IMR-90 (cell line): ENCODE measurements around the gene SLC6A2. TPM values are rescaled to one million over a fixed set of nuclear protein-coding genes. Genes with fewer than 3 reads are reported as not detected.

Experiments used
- ATAC-seq: fragments of 200-7000 bp; cut with Tn5 transposase; 2 replicates; pipeline ENCODE4 v1.9.1; 2020; ENCODE audit warnings: low read depth, mild to moderate bottlenecking, moderate library complexity
- BruUV-seq: library from RNA; stranded (reverse); fragments of 400-500 nt; replicated peaks from 2 replicates; lab custom pipeline; 2021; lab: Mats Ljungman, UMichigan
- CTCF ChIA-PET: fragments of 300-600 bp; formaldehyde crosslinking; extraction: SDS; loops from one replicate; lab custom pipeline; 2021; ENCODE audit warnings: antibody characterized with exemption; lab: Yijun Ruan, JAX
- POLR2A ChIA-PET: fragments of 300-600 bp; sonication (Branson Sonifier 250); formaldehyde crosslinking; loops from one replicate; lab custom pipeline; 2022; ENCODE audit warnings: antibody characterized with exemption; ENCODE audit not compliant: unreplicated experiment; lab: Charles Lee
- DNase-seq: peaks from one replicate; pipeline ENCODE4 v3.0.0; 2013
- H2AFZ ChIP-seq: replicated peaks from 2 replicates; pipeline ENCODE3; 2013; ENCODE audit warnings: low read length, mild to moderate bottlenecking; ENCODE audit not compliant: poor library complexity
- H2AK5ac ChIP-seq: 2 replicates; pipeline ENCODE4 v1.6.1; 2013; ENCODE audit warnings: low read depth, low read length, inconsistent platforms
- H2AK9ac ChIP-seq: replicated peaks from 2 replicates; pipeline ENCODE3; 2013; ENCODE audit warnings: mild to moderate bottlenecking, low read depth, low read length, moderate library complexity; ENCODE audit not compliant: poor library complexity
- H2BK120ac ChIP-seq: 2 replicates; pipeline ENCODE4 v1.6.1; 2013; ENCODE audit warnings: low read depth, low read length, inconsistent platforms
- H2BK15ac ChIP-seq: 3 replicates; pipeline ENCODE4 v1.6.1; 2013; ENCODE audit warnings: low read depth, low read length, inconsistent platforms
- H2BK20ac ChIP-seq: 2 replicates; pipeline ENCODE4 v1.6.1; 2013; ENCODE audit warnings: low read depth, mild to moderate bottlenecking, inconsistent platforms, low read length, moderate library complexity
- H2BK5ac ChIP-seq: 2 replicates; pipeline ENCODE4 v1.6.1; 2013; ENCODE audit warnings: mild to moderate bottlenecking, low read depth, low read length, inconsistent platforms; ENCODE audit not compliant: poor library complexity, severe bottlenecking
- H3K14ac ChIP-seq: replicated peaks from 2 replicates; pipeline ENCODE4 v1.6.1; 2013; ENCODE audit warnings: low read depth, low read length, inconsistent platforms
- H3K18ac ChIP-seq: 2 replicates; pipeline ENCODE4 v1.6.1; 2013; ENCODE audit warnings: low read depth, low read length, control low read depth
- H3K23ac ChIP-seq: 2 replicates; pipeline ENCODE4 v1.6.1; 2013; ENCODE audit warnings: low read depth, low read length, inconsistent platforms
- H3K27ac ChIP-seq: 2 replicates; pipeline ENCODE4 v1.5.1; 2013; ENCODE audit warnings: mild to moderate bottlenecking, control low read depth, low read length; ENCODE audit not compliant: insufficient read depth
- H3K27me3 ChIP-seq: 2 replicates; pipeline ENCODE4 v1.6.1; 2013; ENCODE audit warnings: low read length; ENCODE audit not compliant: control insufficient read depth, insufficient read depth
- H3K36me3 ChIP-seq: 2 replicates; pipeline ENCODE4 v1.6.1; 2013; ENCODE audit warnings: low read length, mixed read lengths; ENCODE audit not compliant: control insufficient read depth, insufficient read depth
- H3K4ac ChIP-seq: 2 replicates; pipeline ENCODE4 v1.6.1; 2013; ENCODE audit warnings: low read depth, low read length, inconsistent platforms
- H3K4me1 ChIP-seq: 2 replicates; pipeline ENCODE4 v1.6.1; 2013; ENCODE audit warnings: low read length, mixed read lengths; ENCODE audit not compliant: control insufficient read depth, insufficient read depth
- H3K4me2 ChIP-seq: 2 replicates; pipeline ENCODE4 v1.6.1; 2013; ENCODE audit warnings: low read depth, mild to moderate bottlenecking, control low read depth, low read length, moderate library complexity
- H3K4me3 ChIP-seq: 2 replicates; pipeline ENCODE4 v1.5.1; 2013; ENCODE audit warnings: low read depth, mild to moderate bottlenecking, control low read depth, low read length, moderate library complexity; ENCODE audit not compliant: insufficient read depth
- H3K56ac ChIP-seq: 2 replicates; pipeline ENCODE4 v1.6.1; 2013; ENCODE audit warnings: low read length, inconsistent platforms; ENCODE audit not compliant: insufficient read depth; ENCODE audit errors: extremely low read depth
- H3K79me1 ChIP-seq, 2 experiments: 2 replicates each; pipeline ENCODE4 v1.6.1; 2013; ENCODE audit warnings: low read length in 2 of 2, inconsistent platforms in 1 of 2, low read depth in 1 of 2
- H3K9ac ChIP-seq: 2 replicates; pipeline ENCODE4 v1.6.1; 2013; ENCODE audit warnings: low read depth, low read length, control low read depth
- H3K9me1 ChIP-seq: 2 replicates; pipeline ENCODE4 v1.6.1; 2013; ENCODE audit warnings: low read length, inconsistent platforms; ENCODE audit not compliant: insufficient read depth
- H3K9me3 ChIP-seq: 2 replicates; pipeline ENCODE4 v1.6.1; 2013; ENCODE audit warnings: low read length; ENCODE audit not compliant: control insufficient read depth, insufficient read depth
- H4K20me1 ChIP-seq: 2 replicates; pipeline ENCODE4 v1.6.1; 2013; ENCODE audit warnings: low read length, inconsistent platforms; ENCODE audit not compliant: insufficient read depth
- H4K5ac ChIP-seq: 2 replicates; pipeline ENCODE4 v1.6.1; 2013; ENCODE audit warnings: mild to moderate bottlenecking, low read depth, low read length, control low read depth
- H4K8ac ChIP-seq, 2 experiments: 2 replicates each; pipeline ENCODE4 v1.6.1; 2013; ENCODE audit warnings: low read depth in 2 of 2, low read length in 2 of 2, control low read depth in 1 of 2, inconsistent platforms in 1 of 2
- H4K91ac ChIP-seq: 2 replicates; pipeline ENCODE4 v1.6.1; 2013; ENCODE audit warnings: low read depth, low read length, inconsistent platforms; ENCODE audit not compliant: insufficient read depth
- BHLHE40 ChIP-seq: fragments of 150-350 bp; IDR thresholded peaks from 2 replicates; pipeline ENCODE4 v1.6.1; 2016; ENCODE audit warnings: mild to moderate bottlenecking, low read depth, low read length
- CEBPB ChIP-seq: IDR thresholded peaks from 2 replicates; pipeline ENCODE4 v1.6.1; 2012; ENCODE audit warnings: low read depth, low read length, improper control_type of control experiment
- CTCF ChIP-seq: conservative IDR thresholded peaks from 2 replicates; pipeline ENCODE4 v1.5.1; 2012; ENCODE audit warnings: mild to moderate bottlenecking, low read depth, low read length, improper control_type of control experiment
- ELK1 ChIP-seq: fragments of 150-350 bp; IDR thresholded peaks from 2 replicates; pipeline ENCODE4 v1.6.1; 2016; ENCODE audit warnings: low read depth, mild to moderate bottlenecking, low read length, moderate library complexity, borderline replicate concordance
- FOS ChIP-seq: fragments of 150-350 bp; IDR thresholded peaks from 2 replicates; pipeline ENCODE4 v1.6.1; 2016; ENCODE audit warnings: low read depth, low read length
- MAFK ChIP-seq: IDR thresholded peaks from 2 replicates; pipeline ENCODE4 v1.6.1; 2012; ENCODE audit warnings: low read depth, low read length, improper control_type of control experiment
- MAZ ChIP-seq: IDR thresholded peaks from 2 replicates; pipeline ENCODE4 v1.6.1; 2012; ENCODE audit warnings: low read depth, mild to moderate bottlenecking, low read length, improper control_type of control experiment, moderate library complexity, borderline replicate concordance
- MXI1 ChIP-seq: IDR thresholded peaks from 2 replicates; pipeline ENCODE4 v1.6.1; 2012; ENCODE audit warnings: low read depth, mild to moderate bottlenecking, low read length, moderate library complexity, borderline replicate concordance
- POLR2A ChIP-seq: IDR thresholded peaks from 2 replicates; pipeline ENCODE4 v1.6.1; 2012; ENCODE audit warnings: mild to moderate bottlenecking, low read depth, low read length
- RAD21 ChIP-seq: IDR thresholded peaks from 2 replicates; pipeline ENCODE4 v1.6.1; 2012; ENCODE audit warnings: low read length, improper control_type of control experiment
- RCOR1 ChIP-seq: IDR thresholded peaks from 2 replicates; pipeline ENCODE4 v1.6.1; 2012; ENCODE audit warnings: mild to moderate bottlenecking, low read length, improper control_type of control experiment; ENCODE audit not compliant: insufficient replicate concordance
- RFX5 ChIP-seq: IDR thresholded peaks from 2 replicates; pipeline ENCODE4 v1.8.0; 2012; ENCODE audit warnings: low read depth, mild to moderate bottlenecking, low read length, moderate library complexity
- SMC3 ChIP-seq: fragments of 150-350 bp; IDR thresholded peaks from 2 replicates; pipeline ENCODE4 v1.6.1; 2016; ENCODE audit warnings: low read depth, mild to moderate bottlenecking, antibody characterized with exemption, low read length, moderate library complexity
- USF2 ChIP-seq: fragments of 150-350 bp; IDR thresholded peaks from 2 replicates; pipeline ENCODE4 v1.6.1; 2017; ENCODE audit warnings: mild to moderate bottlenecking, antibody characterized with exemption, low read length, low read depth
- WGBS, 2 experiments: methylation state at CpG; one replicate each; pipeline versions ENCODE4 v1.1.5 to v1.1.7; 2013; ENCODE audit warnings: missing lambda C conversion rate in 2 of 2; ENCODE audit not compliant: insufficient read length in 1 of 2; ENCODE audit errors: extremely low coverage in 2 of 2; 5-methylcytosine and 5-hydroxymethylcytosine counted together
- dilution Hi-C: fragments of 300-500 bp; cut with HindIII; formaldehyde crosslinking; loops from one replicate; pipeline ENCODE4 v1.14.3; 2018; ENCODE audit warnings: low sequenced_read_pairs; ENCODE audit not compliant: unreplicated experiment
- in situ Hi-C: fragments of 300-500 bp; cut with MboI; formaldehyde crosslinking; loops from 3 replicates; pipeline ENCODE4 v1.14.3; 2019; ENCODE audit warnings: low sequenced_read_pairs, inconsistent platforms, mixed read lengths
- intact Hi-C: fragments of 100-400 bp; cut with micrococcal nuclease; formaldehyde crosslinking; loops from 2 replicates; pipeline ENCODE4 v1.10.0; 2022
- polyA plus RNA-seq, 3 experiments: library from polyadenylated mRNA; depleted of rRNA; stranded (reverse); fragments of >200 nt; gene quantifications; 2 replicates each; pipeline ENCODE4 v1.2.3, GENCODE V29; 2012; ENCODE audit warnings: low replicate concordance in 1 of 3
- total RNA-seq: library from RNA; depleted of rRNA; stranded (reverse); fragments of >200 nt; gene quantifications from 2 replicates; pipeline ENCODE4 v1.2.3, GENCODE V29; 2012

Gene SLC6A2
- total and polyA plus RNA-seq, 2 of the 4 experiments (the other 2 are of a cell fraction), result not detected

- no CpG with 5 or more reads among the region's 7 CpGs for WGBS, 2 experiments
- H3K14ac ChIP-seq, result no peak overlapping the region
- no peaks in the 10 kb centered on the region for H3K79me1 ChIP-seq
- no peaks in the 10 kb centered on the region; the same call in 1 of the 2 replicates for H3K9me1 ChIP-seq
- no peak overlapping the region for H2BK20ac ChIP-seq
- no peaks in the 10 kb centered on the region for H4K20me1 ChIP-seq
- H3K4me2 ChIP-seq, result no peak overlapping the region
- dilution Hi-C loops, result no loop called here
- H3K18ac ChIP-seq, result no peak overlapping the region
- no peak overlapping the region for H2AK9ac ChIP-seq
- no peak overlapping the region for H4K91ac ChIP-seq
- H2AFZ ChIP-seq, result no peak overlapping the region
- intact Hi-C loops, result no loop called here
- no peak for DNase-seq
- no peak overlapping the region for H4K8ac ChIP-seq
- no peak overlapping the region for H2AK5ac ChIP-seq
- H3K23ac ChIP-seq, result no peak overlapping the region
- in situ Hi-C loops, result no loop called here
- H3K56ac ChIP-seq, result no peak overlapping the region
- no peak overlapping the region for H2BK15ac ChIP-seq
- H4K5ac ChIP-seq, result no peak overlapping the region
- no peak overlapping the region for H2BK5ac ChIP-seq
- no peak overlapping the region for H3K4ac ChIP-seq
- no peak overlapping the region for H3K27ac ChIP-seq
- no peak overlapping the region for H3K4me3 ChIP-seq
- H3K4me1 ChIP-seq, result no peaks in the 10 kb centered on the region
- no peak for ATAC-seq
- ChIA-PET POLR2A (no interaction called here), CTCF (interaction anchor here (1.2 kb wide), 1 partner anchor 233 kb away, joined by 4 read pairs; no protein-coding TSS in a partner anchor)
- H2BK120ac ChIP-seq, result no peak overlapping the region
- no peak overlapping the region for H3K9ac ChIP-seq
- no peaks in the 10 kb centered on the region for H3K36me3 ChIP-seq
- BruUV-seq, result no TSS peak
- H3K27me3 ChIP-seq, result peaks cover 31% of the 10 kb centered on the region
- TF ChIP-seq SMC3 (no peak), MXI1 (no peak), USF2 (no peak), POLR2A (no peak), MAFK (no peak), RAD21 (no peak), CEBPB (no peak), CTCF (no peak), FOS (no peak), ELK1 (no peak), RCOR1 (no peak), MAZ (no peak), RFX5 (no peak), BHLHE40 (no peak)
- no peaks in the 10 kb centered on the region for H3K9me3 ChIP-seq
These were observed 42.1 kb downstream of the SLC6A2 start for GRCh38 chr16:55697867-55698266.
